Uterus (tissue), 4 donors: Measurements from ENCODE around the gene NUBP1. TPM values are rescaled to one million over a fixed set of nuclear protein-coding genes. Genes with fewer than 3 reads are reported as not detected.

ENCODE experiments used
- DNase-seq, 2 donors: peaks; one replicate each; pipeline ENCODE4 v3.0.0-alpha.2; 2019 to 2020
- H3K27ac ChIP-seq, 2 donors: fragments of 200-600 bp; sonication (generic); 1 replicate in 1 of 2; 2 replicates in 1 of 2; pipeline ENCODE4 v1.5.1; 2016 to 2018
- H3K27me3 ChIP-seq, 2 donors: fragments of 200-600 bp; sonication (generic); one replicate each; pipeline ENCODE4 v1.5.1; 2018 to 2019; ENCODE audit warnings: control low read depth in 1 of 2
- H3K36me3 ChIP-seq, 2 donors: fragments of 200-600 bp; sonication (generic); one replicate each; pipeline ENCODE4 v1.5.1; 2019; ENCODE audit warnings: control low read depth in 1 of 2
- H3K4me1 ChIP-seq, 2 donors: fragments of 200-600 bp; sonication (generic); one replicate each; pipeline ENCODE4 v1.5.1; 2018 to 2019; ENCODE audit warnings: control low read depth in 1 of 2
- H3K4me3 ChIP-seq, 2 donors: fragments of 200-600 bp; sonication (generic); 1 replicate in 1 of 2; 2 replicates in 1 of 2; pipeline ENCODE4 v1.5.1; 2018 to 2019; ENCODE audit warnings: mild to moderate bottlenecking in 1 of 2
- H3K9me3 ChIP-seq, 2 donors: fragments of 200-600 bp; sonication (generic); one replicate each; pipeline ENCODE4 v1.5.1; 2019; ENCODE audit warnings: control low read depth in 1 of 2
- CTCF ChIP-seq, 4 experiments: fragments of 200-600 bp in 2 of 4; fragments of 450-650 bp in 2 of 4; sonication (generic) in 2 of 4; IDR thresholded peaks; one replicate each; pipeline ENCODE4 v1.5.1; 2016 to 2019; ENCODE audit warnings: antibody characterized with exemption in 4 of 4, mild to moderate bottlenecking in 2 of 4, moderate library complexity in 1 of 4
- POLR2A ChIP-seq, 2 donors: fragments of 450-650 bp; IDR thresholded peaks; one replicate each; pipeline ENCODE4 v1.6.1; 2016; ENCODE audit warnings: antibody characterized with exemption in 2 of 2, mild to moderate bottlenecking in 1 of 2, moderate library complexity in 1 of 2
- intact Hi-C: fragments of 100-400 bp; cut with DNase I; formaldehyde crosslinking; loops from one replicate; pipeline ENCODE4 v1.15.1; 2023; ENCODE audit warnings: low total_unique reads
- total RNA-seq, 4 donors: library from RNA; depleted of rRNA in 3 of 4; stranded (reverse); fragments of >200 nt in 3 of 4; gene quantifications; one replicate each; pipeline versions ENCODE4 v1.1.0 to v1.2.4, GENCODE V29; 2014 to 2023
- donor health status: DM: yes; HTN: yes; CAD: no.

Gene NUBP1
- total RNA-seq, 4 donors from 2014 or later: 13.8 to 46.2 (median 26.7) TPM

GRCh38 chr16:10741844-10742243, 1.8 kb upstream of the NUBP1 start:
- H3K9me3 ChIP-seq: no peaks in the 10 kb centered on the region
- H3K4me3 ChIP-seq: no peak overlapping the region
- no peaks in the 10 kb centered on the region for H3K4me1 ChIP-seq
- H3K27me3 ChIP-seq: no peaks in the 10 kb centered on the region
- H3K27ac ChIP-seq: no peak overlapping the region
- TF ChIP-seq CTCF (IDR thresholded peaks at IDR 0.05): no peak
- no peak for TF ChIP-seq POLR2A (IDR thresholded peaks at IDR 0.05)
- no peaks in the 10 kb centered on the region for H3K36me3 ChIP-seq
- intact Hi-C loops: no loop called here
- DNase-seq: no peak

GRCh38 chr16:10743227-10743609, 424 bp upstream of the NUBP1 start:
- Histone ChIP-seq H3K27ac (peak overlapping the region; percentile 98 to 99), H3K4me3 (peak overlapping the region; percentile 58 to 89), H3K4me1 (no peaks in the 10 kb centered on the region), H3K9me3 (no peaks in the 10 kb centered on the region), H3K36me3 (no peaks in the 10 kb centered on the region), H3K27me3 (no peaks in the 10 kb centered on the region)
- no peak for DNase-seq
- TF ChIP-seq CTCF (IDR thresholded peaks at IDR 0.05) (no peak), POLR2A (IDR thresholded peaks at IDR 0.05) (no peak)
- intact Hi-C loops: no loop called here

- peak overlapping the region; percentile 58 to 89 for H3K4me3 ChIP-seq
- H3K27ac ChIP-seq: peak overlapping the region; percentile 98 to 99
- no peaks in the 10 kb centered on the region for H3K27me3 ChIP-seq
- no peak for DNase-seq
- no peaks in the 10 kb centered on the region for H3K9me3 ChIP-seq
- no peaks in the 10 kb centered on the region for H3K4me1 ChIP-seq
- TF ChIP-seq POLR2A (IDR thresholded peaks at IDR 0.05) (no peak), CTCF (IDR thresholded peaks at IDR 0.05) (no peak)
- intact Hi-C loops: no loop called here
- no peaks in the 10 kb centered on the region for H3K36me3 ChIP-seq
Observed at GRCh38 chr16:10744370-10745030, 858 bp downstream of the NUBP1 start.

- Histone ChIP-seq H3K9me3 (no peaks in the 10 kb centered on the region), H3K4me1 (no peaks in the 10 kb centered on the region), H3K36me3 (no peaks in the 10 kb centered on the region), H3K4me3 (no peak overlapping the region), H3K27ac (peak overlapping the region; percentile 98 to 99), H3K27me3 (no peaks in the 10 kb centered on the region)
- intact Hi-C loops: no loop called here
- TF ChIP-seq POLR2A (IDR thresholded peaks at IDR 0.05) (no peak), CTCF (IDR thresholded peaks at IDR 0.05) (no peak)
- DNase-seq: peak; percentile 58 to 74
Observed at GRCh38 chr16:10745841-10746240, 2.2 kb downstream of the NUBP1 start.

GRCh38 chr16:10750793-10751192, 7.2 kb downstream of the NUBP1 start:
- no peak for TF ChIP-seq CTCF (IDR thresholded peaks at IDR 0.05)
- TF ChIP-seq POLR2A (IDR thresholded peaks at IDR 0.05): no peak
- no peaks in the 10 kb centered on the region for H3K36me3 ChIP-seq
- no peak overlapping the region for H3K27ac ChIP-seq
- no peak overlapping the region for H3K4me3 ChIP-seq
- H3K4me1 ChIP-seq: no peaks in the 10 kb centered on the region
- DNase-seq: no peak
- no peaks in the 10 kb centered on the region for H3K9me3 ChIP-seq
- H3K27me3 ChIP-seq: no peaks in the 10 kb centered on the region
- intact Hi-C loops: no loop called here
